SK-N-SH (cell line): Measurements from ENCODE around the gene CPEB3. TPM values are rescaled to one million over a fixed set of nuclear protein-coding genes. Genes with fewer than 3 reads are reported as not detected.

Source experiments
- CTCF ChIA-PET: fragments of 300-600, 350-600 bp; formaldehyde crosslinking; extraction: SDS; loops from one replicate; lab custom pipeline; 2021; lab: Yijun Ruan, JAX
- POLR2A ChIA-PET: fragments of 350-600 bp; sonication (Branson Sonifier 250); formaldehyde crosslinking; extraction: SDS; loops from one replicate; lab custom pipeline; 2020; ENCODE audit warnings: antibody characterized with exemption, inconsistent platforms; lab: Yijun Ruan, JAX
- DNase-seq: peaks from one replicate; pipeline ENCODE4 v3.0.0; 2012
- H2AFZ ChIP-seq: fragments of 200-600 bp; sonication (generic); 2 replicates; pipeline ENCODE4 v1.8.1; 2016; ENCODE audit warnings: antibody characterized with exemption, mild to moderate bottlenecking, low read depth
- H3F3A ChIP-seq: fragments of 200-600 bp; sonication (generic); replicated peaks from 2 replicates; pipeline ENCODE3; 2016; ENCODE audit warnings: antibody characterized with exemption, mild to moderate bottlenecking; ENCODE audit not compliant: insufficient read depth
- H3K27ac ChIP-seq, 2 experiments: fragments of 200-500 bp in 1 of 2; fragments of 200-600 bp in 1 of 2; sonication (Bioruptor generic) in 1 of 2; sonication (generic), shearing (Covaris generic) in 1 of 2; 2 replicates each; pipeline versions ENCODE4 v1.5.1 to v1.6.1; 2014 to 2016; ENCODE audit warnings: low read depth in 2 of 2, inconsistent platforms in 1 of 2, low read length in 1 of 2, mild to moderate bottlenecking in 1 of 2, mixed read lengths in 1 of 2
- H3K27me3 ChIP-seq: fragments of 200-600 bp; sonication (generic), shearing (Covaris generic); 2 replicates; pipeline ENCODE4 v1.6.1; 2016; ENCODE audit warnings: mixed run types; ENCODE audit not compliant: insufficient read depth
- H3K36me3 ChIP-seq, 2 experiments: fragments of 200-500 bp in 1 of 2; fragments of 200-600 bp in 1 of 2; sonication (Bioruptor generic) in 1 of 2; sonication (generic) in 1 of 2; replicated peaks in 1 of 2; 2 replicates each; pipeline versions ENCODE3 to v1.5.1; 2014 to 2016; ENCODE audit warnings: low read length in 1 of 2, mild to moderate bottlenecking in 1 of 2; ENCODE audit not compliant: insufficient read depth in 2 of 2, control insufficient read depth in 1 of 2
- H3K4me1 ChIP-seq, 2 experiments: fragments of 200-500 bp in 1 of 2; fragments of 200-600 bp in 1 of 2; sonication (Bioruptor generic) in 1 of 2; sonication (generic), shearing (Covaris generic) in 1 of 2; 2 replicates each; pipeline versions ENCODE4 v1.5.1 to v1.6.1; 2014 to 2016; ENCODE audit warnings: low read depth in 1 of 2, low read length in 1 of 2, mixed run types in 1 of 2; ENCODE audit not compliant: insufficient read depth in 2 of 2, control insufficient read depth in 1 of 2
- H3K4me2 ChIP-seq: fragments of 200-600 bp; sonication (generic), shearing (Covaris generic); 2 replicates; pipeline ENCODE4 v1.6.1; 2017; ENCODE audit warnings: mixed run types
- H3K4me3 ChIP-seq, 2 experiments: fragments of 200-500 bp in 1 of 2; fragments of 200-600 bp in 1 of 2; sonication (Bioruptor generic) in 1 of 2; sonication (generic), shearing (Covaris generic) in 1 of 2; 2 replicates each; pipeline versions ENCODE4 v1.5.1 to v1.8.1; 2014 to 2016; ENCODE audit warnings: low read depth in 2 of 2, inconsistent platforms in 1 of 2, low read length in 1 of 2, mild to moderate bottlenecking in 1 of 2, mixed read lengths in 1 of 2, moderate library complexity in 1 of 2
- H3K79me2 ChIP-seq: fragments of 200-600 bp; sonication (generic); 2 replicates; pipeline ENCODE4 v1.8.1; 2017; ENCODE audit warnings: mild to moderate bottlenecking; ENCODE audit not compliant: insufficient read depth
- H3K9ac ChIP-seq: fragments of 200-600 bp; sonication (generic); 2 replicates; pipeline ENCODE4 v1.6.1; 2017; ENCODE audit warnings: mixed run types
- H3K9me2 ChIP-seq: fragments of 200-600 bp; sonication (generic); 2 replicates; pipeline ENCODE4 v1.6.1; 2017; ENCODE audit warnings: mixed run types
- H3K9me3 ChIP-seq: fragments of 200-600 bp; sonication (generic); 2 replicates; pipeline ENCODE4 v1.6.1; 2017; ENCODE audit warnings: mixed run types, mild to moderate bottlenecking, moderate library complexity
- H4K20me1 ChIP-seq: fragments of 200-600 bp; sonication (generic); 2 replicates; pipeline ENCODE4 v1.6.1; 2017; ENCODE audit warnings: mild to moderate bottlenecking, mixed run types; ENCODE audit not compliant: insufficient read depth
- CHD2 ChIP-seq: fragments of 150-350 bp; IDR thresholded peaks from 2 replicates; pipeline ENCODE4 v1.6.1; 2018; ENCODE audit warnings: low read length; ENCODE audit not compliant: partially characterized antibody
- CTCF ChIP-seq: fragments of 200-600 bp; sonication (generic); IDR thresholded peaks from 2 replicates; pipeline ENCODE4 v1.6.1; 2017; ENCODE audit warnings: antibody characterized with exemption, mild to moderate bottlenecking, moderate library complexity
- EP300 ChIP-seq, 2 experiments: IDR thresholded peaks; 2 replicates each; pipeline versions ENCODE4 v1.4.0 to v1.6.1; 2012; ENCODE audit warnings: borderline replicate concordance in 1 of 2, low read depth in 1 of 2, low read length in 1 of 2
- FOSL2 ChIP-seq: IDR thresholded peaks from 2 replicates; pipeline ENCODE4 v1.4.0; 2012; ENCODE audit warnings: low read depth, mild to moderate bottlenecking, moderate library complexity, borderline replicate concordance
- FOXJ3 ChIP-seq: sonication (generic); formaldehyde crosslinking; IDR thresholded peaks from 2 replicates; pipeline ENCODE4 v1.5.1; 2020; ENCODE audit warnings: mild to moderate bottlenecking, missing genetic modification reagents
- FOXM1 ChIP-seq: IDR thresholded peaks from 2 replicates; pipeline ENCODE4 v1.4.0; 2012; ENCODE audit warnings: low read depth, mild to moderate bottlenecking
- MEF2A ChIP-seq: IDR thresholded peaks from 2 replicates; pipeline ENCODE4 v1.4.0; 2012; ENCODE audit warnings: low read depth, borderline replicate concordance
- MXI1 ChIP-seq: IDR thresholded peaks from 2 replicates; pipeline ENCODE4 v1.6.1; 2012; ENCODE audit warnings: mild to moderate bottlenecking, low read depth, low read length, improper control_type of control experiment
- PBX3 ChIP-seq: IDR thresholded peaks from 2 replicates; pipeline ENCODE4; 2012
- POLR2AphosphoS5 ChIP-seq: IDR thresholded peaks from 2 replicates; pipeline ENCODE4 v1.6.1; 2012; ENCODE audit warnings: low read depth, low read length
- RFX5 ChIP-seq: IDR thresholded peaks from 2 replicates; pipeline ENCODE4 v1.6.1; 2012; ENCODE audit warnings: mild to moderate bottlenecking, improper control_type of control experiment, low read length
- RXRA ChIP-seq: IDR thresholded peaks from 2 replicates; pipeline ENCODE4 v1.4.0; 2012; ENCODE audit warnings: low read depth, mild to moderate bottlenecking, borderline replicate concordance
- TCF12 ChIP-seq: IDR thresholded peaks from 2 replicates; pipeline ENCODE4 v1.4.0; 2012
- TEAD4 ChIP-seq: IDR thresholded peaks from 2 replicates; pipeline ENCODE4 v1.4.0; 2012; ENCODE audit warnings: mild to moderate bottlenecking, borderline replicate concordance; ENCODE audit not compliant: insufficient read depth
- USF1 ChIP-seq: IDR thresholded peaks from 2 replicates; pipeline ENCODE4 v1.4.0; 2012; ENCODE audit warnings: low read depth, borderline replicate concordance
- USF2 ChIP-seq: fragments of 150-350 bp; IDR thresholded peaks from 2 replicates; pipeline ENCODE4 v1.6.1; 2017; ENCODE audit warnings: antibody characterized with exemption, low read length, low read depth, borderline replicate concordance
- YY1 ChIP-seq: IDR thresholded peaks from 2 replicates; pipeline ENCODE4 v1.4.0; 2012; ENCODE audit warnings: low read depth, mild to moderate bottlenecking
- ZBTB33 ChIP-seq: IDR thresholded peaks from 2 replicates; pipeline ENCODE4 v1.4.0; 2012; ENCODE audit warnings: low read depth, borderline replicate concordance
- WGBS: methylation state at CpG from one replicate; pipeline ENCODE4 v1.1.6; 2017; ENCODE audit warnings: low lambda C conversion rate; 5-methylcytosine and 5-hydroxymethylcytosine counted together
- polyA plus RNA-seq, 3 experiments: library from polyadenylated mRNA; depleted of rRNA; stranded (reverse); fragments of >200 nt; gene quantifications; 2 replicates each; pipeline ENCODE4 v1.2.3, GENCODE V29; 2012

CPEB3 gene
- polyA plus RNA-seq, 1 of the 3 experiments (the other 2 are of a cell fraction), result 0.36 TPM

- Histone ChIP-seq H3K9me2 (no peaks in the 10 kb centered on the region), H3K36me3 (no peaks in the 10 kb centered on the region), H3K4me3 (no peak overlapping the region), H2AFZ (no peak overlapping the region), H3K4me1 (peaks cover 0 to 4% of the 10 kb centered on the region in 2 experiments; a peak in 2 of 4 replicates), H3K9ac (no peak overlapping the region), H3K9me3 (no peaks in the 10 kb centered on the region), H3K27me3 (no peaks in the 10 kb centered on the region), H3K79me2 (no peaks in the 10 kb centered on the region), H4K20me1 (no peaks in the 10 kb centered on the region), H3K27ac (no peak overlapping the region), H3K4me2 (no peak overlapping the region), H3F3A (no peaks in the 10 kb centered on the region)
- ChIA-PET CTCF (interaction anchor here (1.5 kb wide), 1 partner anchor 20 kb away, joined by 3 read pairs; no protein-coding TSS in a partner anchor), POLR2A (no interaction called here)
- TF ChIP-seq MXI1 (no peak), EP300 (IDR thresholded peaks at IDR 0.05; ENCODE audit: borderline replicate concordance in 1 of 2, low read depth in 1 of 2, low read length in 1 of 2) (no peak), FOXJ3 (CRISPR knock-in tag) (no peak), ZBTB33 (no peak), RXRA (no peak), TCF12 (no peak), POLR2AphosphoS5 (no peak), USF1 (no peak), RFX5 (no peak), CTCF (no peak), CHD2 (no peak), TEAD4 (no peak), FOXM1 (no peak), PBX3 (no peak), MEF2A (no peak), FOSL2 (no peak), YY1 (no peak), USF2 (no peak)
- no peak for DNase-seq
- WGBS, result 94% methylated on average over 1 of the region's 1 CpG
Measured at GRCh38 chr10:92149261-92149660, 141.6 kb downstream of the CPEB3 start.
